RWPE1 (cell line): ENCODE results near the gene C14orf180.

Experiments used
- CTCF ChIA-PET: fragments of 350-600 bp; sonication (Branson Sonifier 250); formaldehyde crosslinking; extraction: SDS; loops from one replicate; lab custom pipeline; 2021; lab: Yijun Ruan, JAX
- POLR2A ChIA-PET: fragments of 400-600 bp; formaldehyde crosslinking; extraction: SDS; loops from one replicate; lab custom pipeline; 2020; ENCODE audit warnings: antibody characterized with exemption; ENCODE audit not compliant: low non-redundant PET; lab: Yijun Ruan, JAX
- DNase-seq: peaks from one replicate; pipeline ENCODE4 v3.0.0; 2012; ENCODE audit warnings: low spot score
- H3K27ac ChIP-seq: fragments of 450-650 bp; 2 replicates; pipeline ENCODE4 v1.5.1; 2017
- TF ChIP-seq, protein P1 (sequence below): fragments of 450-650 bp; conservative IDR thresholded peaks from 2 replicates; pipeline ENCODE4 v1.5.1; 2017; ENCODE audit warnings: low read depth, mild to moderate bottlenecking

Gene C14orf180

DNA sequence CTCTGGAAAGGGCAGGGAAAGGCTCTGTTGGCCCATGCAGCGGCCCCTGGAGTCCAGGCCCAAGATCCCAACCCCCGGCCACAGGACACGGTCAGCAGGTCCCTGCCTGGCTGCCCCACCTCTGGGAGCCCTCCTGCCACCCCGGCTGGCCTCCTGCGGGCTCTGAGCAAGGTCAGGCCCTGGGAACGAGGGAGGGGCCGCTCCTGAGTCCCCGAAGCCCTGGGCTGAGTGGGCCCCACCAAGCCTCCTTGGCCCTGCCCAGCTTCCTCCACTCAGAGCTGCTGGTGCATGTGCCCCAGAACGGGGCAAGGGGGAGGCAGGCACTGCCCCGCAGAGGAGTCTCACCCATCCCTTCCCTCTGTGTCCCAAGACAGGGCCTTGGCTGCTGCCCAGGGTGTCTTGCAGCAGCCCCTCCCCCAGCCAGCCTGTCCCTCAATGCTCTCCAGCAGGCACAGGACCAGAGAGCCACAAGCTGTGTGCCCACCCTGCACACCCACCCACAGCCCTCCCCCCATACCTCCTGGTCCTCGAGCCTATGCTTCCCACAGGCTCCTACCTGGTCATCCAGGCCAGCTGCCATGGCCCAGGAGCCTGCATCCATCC lies 7.4 kb upstream of the C14orf180 start:
- no peak overlapping the region for H3K27ac ChIP-seq
- TF ChIP-seq, protein P1, sequence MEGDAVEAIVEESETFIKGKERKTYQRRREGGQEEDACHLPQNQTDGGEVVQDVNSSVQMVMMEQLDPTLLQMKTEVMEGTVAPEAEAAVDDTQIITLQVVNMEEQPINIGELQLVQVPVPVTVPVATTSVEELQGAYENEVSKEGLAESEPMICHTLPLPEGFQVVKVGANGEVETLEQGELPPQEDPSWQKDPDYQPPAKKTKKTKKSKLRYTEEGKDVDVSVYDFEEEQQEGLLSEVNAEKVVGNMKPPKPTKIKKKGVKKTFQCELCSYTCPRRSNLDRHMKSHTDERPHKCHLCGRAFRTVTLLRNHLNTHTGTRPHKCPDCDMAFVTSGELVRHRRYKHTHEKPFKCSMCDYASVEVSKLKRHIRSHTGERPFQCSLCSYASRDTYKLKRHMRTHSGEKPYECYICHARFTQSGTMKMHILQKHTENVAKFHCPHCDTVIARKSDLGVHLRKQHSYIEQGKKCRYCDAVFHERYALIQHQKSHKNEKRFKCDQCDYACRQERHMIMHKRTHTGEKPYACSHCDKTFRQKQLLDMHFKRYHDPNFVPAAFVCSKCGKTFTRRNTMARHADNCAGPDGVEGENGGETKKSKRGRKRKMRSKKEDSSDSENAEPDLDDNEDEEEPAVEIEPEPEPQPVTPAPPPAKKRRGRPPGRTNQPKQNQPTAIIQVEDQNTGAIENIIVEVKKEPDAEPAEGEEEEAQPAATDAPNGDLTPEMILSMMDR = no peak
- POLR2A ChIA-PET = no interaction called here
- DNase-seq = no peak
- CTCF ChIA-PET = no interaction called here

DNA sequence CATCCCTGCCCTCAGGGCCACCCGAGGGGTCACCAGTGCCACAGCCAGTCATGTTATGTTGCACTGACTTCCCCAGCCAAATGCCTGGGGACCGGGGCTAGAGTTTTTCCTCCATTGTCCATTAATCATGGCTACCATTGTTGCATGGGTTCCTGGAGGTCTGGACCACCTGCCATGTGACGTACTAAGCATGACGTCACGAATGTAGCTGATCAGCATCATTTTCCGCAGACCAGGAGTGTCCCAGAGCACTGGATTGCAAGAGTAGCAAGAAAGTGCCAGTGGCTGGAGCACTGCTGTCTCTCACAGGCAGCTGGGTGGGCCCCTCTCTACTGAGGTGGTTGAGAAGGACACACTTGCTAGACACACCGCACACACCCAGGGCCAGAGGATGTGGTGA lies 6.9 kb upstream of the C14orf180 start:
- CTCF ChIA-PET = no interaction called here
- no peak for DNase-seq
- POLR2A ChIA-PET = no interaction called here
- H3K27ac ChIP-seq = no peak overlapping the region
- TF ChIP-seq, protein P1 = no peak

- H3K27ac ChIP-seq = no peak overlapping the region
- POLR2A ChIA-PET = no interaction called here
- DNase-seq = no peak
- CTCF ChIA-PET = interaction anchor here (0.7 kb wide), 1 partner anchor 199 kb away, joined by 4 read pairs; no protein-coding TSS in a partner anchor
- TF ChIP-seq, protein P1 = no peak
Measured at GRCh38 chr14:104573930-104574329, 5.6 kb upstream of the C14orf180 start.

- no peak overlapping the region for H3K27ac ChIP-seq
- DNase-seq = no peak
- ChIA-PET POLR2A (no interaction called here), CTCF (interaction anchor here (1.1 kb wide), 1 partner anchor 437 kb away, joined by 3 read pairs; no protein-coding TSS in a partner anchor)
- TF ChIP-seq, protein P1 = no peak
Measured at GRCh38 chr14:104574536-104574935, 5.0 kb upstream of the C14orf180 start.

- no peak overlapping the region for H3K27ac ChIP-seq
- ChIA-PET CTCF (interaction anchor here (1.1 kb wide), 1 partner anchor 437 kb away, joined by 3 read pairs; no protein-coding TSS in a partner anchor), POLR2A (no interaction called here)
- no peak for DNase-seq
- TF ChIP-seq, protein P1 = no peak
Measured at GRCh38 chr14:104574978-104575583, 4.5 kb upstream of the C14orf180 start.

- ChIA-PET POLR2A (no interaction called here), CTCF (interaction anchor here (0.6 to 1.2 kb wide), 2 partner anchors 12 to 28 kb away, joined by 3 to 4 read pairs; partner anchors contain the start of gene TMEM179)
- H3K27ac ChIP-seq = no peak overlapping the region
- TF ChIP-seq, protein P1 = no peak
- DNase-seq = no peak
Measured at GRCh38 chr14:104576232-104576969, 3.2 kb upstream of the C14orf180 start.
